ENCODE measurements around the gene SCPEP1.
A peak's percentile ranks its signal among the peaks of the same experiment; 100 is the strongest.

The SCPEP1 gene

GRCh38 chr17:57002904-57003303, 25.0 kb downstream of the SCPEP1 start:
- DNase-seq (ENCODE audit: low read depth) = no peak

GRCh38 chr17:57004944-57005579, 27.1 kb downstream of the SCPEP1 start:
- DNase-seq (ENCODE audit: low read depth) = no peak

- DNase-seq (ENCODE audit: low read depth) = no peak
Observed at GRCh38 chr17:57006040-57006439, 28.1 kb downstream of the SCPEP1 start.

DNA sequence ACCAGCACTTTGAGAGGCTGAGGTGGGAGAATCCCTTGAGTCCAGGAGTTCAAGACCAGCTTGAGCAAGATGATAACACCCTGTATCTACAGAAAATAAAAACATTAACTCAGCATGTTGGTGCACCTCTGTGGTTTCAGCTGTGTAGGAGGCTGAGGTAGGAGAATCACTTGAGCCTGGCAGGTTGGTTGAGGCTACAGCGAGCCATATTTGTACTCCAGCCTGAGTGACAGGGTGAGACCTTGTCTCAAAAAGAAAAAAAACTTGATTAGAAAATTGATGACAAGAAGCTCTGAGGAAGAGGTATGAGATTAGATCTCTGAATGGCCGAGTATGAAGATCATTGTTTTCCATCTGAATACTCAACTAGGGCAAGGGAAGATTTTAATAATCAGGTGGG, 31.0 kb downstream of the SCPEP1 start:
- DNase-seq (ENCODE audit: low read depth) = no peak

DNA sequence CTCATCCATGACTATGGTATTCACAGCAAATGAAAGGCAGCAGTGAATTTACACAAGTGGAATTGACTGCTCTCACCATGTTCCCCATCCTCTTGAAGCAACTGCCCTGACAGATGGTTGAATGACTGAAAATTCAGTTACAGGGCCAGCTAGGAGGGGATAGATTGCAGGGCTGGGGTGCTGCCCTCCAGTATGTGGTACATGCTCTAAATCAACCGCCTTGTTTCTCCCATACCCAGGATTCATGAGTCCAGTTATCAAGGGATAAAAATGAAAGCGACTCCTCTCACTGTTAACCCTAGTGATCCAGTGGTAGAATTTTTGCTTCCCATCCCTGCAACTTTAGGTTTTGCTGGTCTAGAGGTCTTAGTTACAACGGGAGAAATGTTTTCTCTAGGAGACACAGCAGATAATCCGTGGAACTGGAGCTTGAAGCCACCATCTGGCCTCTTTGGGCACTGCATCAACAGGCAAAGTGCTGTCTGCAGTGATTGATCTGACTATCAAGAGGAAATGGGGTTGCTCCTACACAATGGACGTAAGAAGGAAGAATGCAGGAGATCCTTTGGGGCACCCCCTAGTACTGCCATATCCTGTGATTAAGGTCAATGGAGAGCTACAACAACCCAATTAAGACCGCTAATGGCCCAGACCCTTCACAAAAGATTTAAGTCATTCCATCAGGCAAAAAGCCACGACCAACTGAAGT, 32.0 kb downstream of the SCPEP1 start:
- peak; percentile 23 for DNase-seq (ENCODE audit: low read depth)

DNA sequence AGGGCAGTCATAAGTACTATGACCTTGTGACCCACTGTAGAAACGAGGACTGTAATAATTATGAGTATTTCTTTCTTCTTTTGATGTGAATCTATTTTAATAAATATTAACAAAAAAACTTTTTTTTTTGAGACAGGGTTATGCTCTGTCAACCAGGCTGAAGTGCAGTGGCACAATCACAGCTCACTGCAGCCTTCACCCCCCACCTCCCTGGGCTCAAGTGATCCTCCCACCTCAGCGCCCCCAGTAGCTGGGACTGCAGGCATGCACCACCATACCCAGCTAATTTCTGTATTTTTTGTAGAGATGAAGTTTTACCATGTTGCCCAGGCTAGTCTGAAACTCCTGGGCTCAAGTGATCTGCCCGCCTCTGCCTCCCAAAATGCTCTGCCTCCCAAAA, 32.6 kb downstream of the SCPEP1 start:
- no peak for DNase-seq (ENCODE audit: low read depth)

DNA sequence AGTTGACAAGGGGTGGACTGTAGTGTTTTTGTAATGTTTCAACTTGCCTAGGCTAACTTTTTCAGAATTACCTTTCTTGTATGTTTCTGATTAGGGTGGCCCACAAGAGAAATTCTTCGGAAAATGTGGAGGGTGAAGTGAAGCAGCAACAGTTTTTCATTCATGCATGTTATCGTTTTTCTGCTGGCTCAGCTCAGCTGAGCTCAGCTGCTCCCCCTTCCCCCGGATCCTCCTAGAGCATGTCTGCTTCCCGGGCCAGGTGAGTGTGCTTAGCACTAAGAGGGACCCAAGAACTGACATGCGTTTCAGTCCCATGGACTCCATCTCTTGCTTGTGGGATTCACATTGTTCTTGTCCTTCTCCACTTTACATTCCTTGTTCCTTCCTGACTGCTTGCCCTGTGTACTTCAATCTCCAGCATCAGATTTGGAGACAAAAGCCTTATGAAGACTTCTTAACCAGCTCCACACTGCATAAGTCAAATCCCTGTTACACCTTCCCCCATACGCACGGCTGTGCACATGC, 33.6 kb downstream of the SCPEP1 start:
- no peak for DNase-seq (ENCODE audit: low read depth)

DNA sequence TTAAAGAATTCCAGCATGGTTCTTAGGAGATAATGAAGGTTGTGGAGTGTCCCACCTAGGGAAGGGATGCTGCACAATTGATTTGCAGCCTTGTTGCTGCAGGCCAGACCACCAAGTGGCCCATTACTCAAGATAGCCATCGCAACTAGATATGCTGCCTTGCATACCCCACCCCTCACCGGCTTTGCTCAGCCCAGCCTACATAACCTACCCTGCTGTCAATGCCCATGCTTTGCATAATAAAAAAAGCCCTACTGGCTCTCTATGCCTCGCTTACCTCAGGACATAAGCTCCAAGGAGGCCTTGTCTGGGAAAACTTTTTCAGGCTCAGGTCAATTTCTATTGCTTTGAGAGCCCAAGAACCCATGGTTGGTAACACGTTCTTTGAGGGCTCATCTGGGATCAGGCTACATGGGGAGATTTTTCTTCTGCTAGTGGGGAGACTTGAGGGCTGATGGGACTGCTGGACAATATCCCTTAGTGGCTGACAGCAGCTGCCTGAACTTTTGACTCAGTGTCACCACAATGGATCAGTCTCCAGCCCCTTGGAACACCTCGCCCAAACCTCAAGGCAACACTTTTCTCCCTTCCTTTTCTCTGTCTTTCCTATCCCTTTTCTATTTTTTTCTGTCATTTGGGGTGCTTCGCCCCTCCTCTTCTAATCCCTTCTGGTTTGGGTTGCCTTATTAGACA, 38.3 kb downstream of the SCPEP1 start:
- DNase-seq (ENCODE audit: low read depth) = no peak

DNA sequence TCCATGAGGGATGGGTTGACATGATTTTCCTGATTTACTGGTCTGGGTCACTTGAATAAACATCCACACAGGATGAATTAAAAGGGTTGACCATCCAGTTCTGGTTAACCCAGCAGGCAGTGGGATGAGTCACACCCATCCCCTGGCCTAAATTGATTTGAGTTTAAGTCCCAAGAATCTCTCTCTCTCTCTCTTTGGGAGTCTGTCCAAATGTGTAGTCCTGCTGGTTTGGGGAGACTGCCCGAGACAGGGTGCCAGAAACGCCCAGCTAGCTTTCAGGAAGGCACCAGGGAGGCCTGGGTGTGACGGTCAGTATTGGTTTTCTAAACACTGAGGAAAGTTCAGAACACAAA, 38.8 kb downstream of the SCPEP1 start:
- peak; percentile 11 for DNase-seq (ENCODE audit: low read depth)

DNA sequence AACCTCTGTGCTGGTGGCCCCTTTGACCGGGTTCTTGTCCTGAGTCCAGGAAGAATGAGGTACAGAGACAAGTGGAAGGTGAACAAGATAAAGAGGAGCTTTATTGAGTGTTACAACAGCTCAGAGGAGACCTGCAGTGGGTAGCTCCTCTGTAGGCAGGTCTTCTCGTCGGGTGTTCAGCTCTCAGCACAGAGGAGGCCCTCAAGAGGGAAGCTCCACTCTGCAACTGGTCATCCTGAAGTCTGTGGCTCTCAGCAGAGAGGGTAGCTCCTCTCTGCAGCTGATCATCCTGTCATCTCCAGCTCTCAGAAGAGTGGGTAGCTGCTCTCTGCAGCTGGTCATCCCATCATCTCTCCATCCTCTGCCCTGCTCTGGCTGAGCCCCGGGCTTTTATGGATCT, 39.7 kb downstream of the SCPEP1 start:
- no peak for DNase-seq (ENCODE audit: low read depth)

DNA sequence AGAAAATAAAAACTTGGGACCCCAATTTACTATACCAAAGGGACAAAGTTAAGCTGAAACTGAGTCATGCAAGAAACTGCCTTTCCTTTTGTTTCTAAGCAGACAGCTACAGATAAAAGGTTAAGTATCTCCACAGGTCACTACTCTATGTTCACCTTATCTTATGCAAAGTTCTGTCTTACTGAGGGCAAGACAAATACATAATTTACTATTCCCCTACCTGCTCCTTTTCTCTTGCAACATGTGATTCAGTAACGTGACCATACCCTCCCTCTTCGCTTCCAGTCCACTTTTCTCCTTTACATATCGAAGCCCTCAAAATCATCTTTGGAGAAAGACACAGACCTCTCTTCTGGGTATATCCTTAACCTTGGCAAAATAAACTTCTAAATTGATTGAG, 42.3 kb downstream of the SCPEP1 start:
- DNase-seq (ENCODE audit: low read depth) = no peak

- DNase-seq (ENCODE audit: low read depth) = no peak
Observed at GRCh38 chr17:57021226-57021940, 43.5 kb downstream of the SCPEP1 start.

DNA sequence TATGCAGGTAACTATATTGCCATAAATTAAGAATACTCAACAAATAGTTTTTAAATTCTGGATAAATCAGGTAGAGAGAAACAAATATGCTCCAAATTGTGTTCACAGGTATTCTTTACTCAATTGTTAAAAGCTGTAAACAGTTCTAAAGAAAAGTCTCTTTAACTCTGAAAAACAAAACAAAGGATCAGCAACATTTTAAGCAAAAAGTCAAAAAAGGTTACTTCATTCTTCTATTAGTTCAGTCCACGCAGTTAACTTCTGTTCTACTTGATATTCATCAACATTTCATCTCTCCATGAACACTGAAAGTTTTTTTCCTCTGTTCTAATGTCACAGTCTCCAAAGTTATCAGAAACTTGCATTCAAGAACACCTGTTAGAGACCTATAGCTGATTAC, 47.9 kb downstream of the SCPEP1 start:
- no peak for DNase-seq (ENCODE audit: low read depth)

DNA sequence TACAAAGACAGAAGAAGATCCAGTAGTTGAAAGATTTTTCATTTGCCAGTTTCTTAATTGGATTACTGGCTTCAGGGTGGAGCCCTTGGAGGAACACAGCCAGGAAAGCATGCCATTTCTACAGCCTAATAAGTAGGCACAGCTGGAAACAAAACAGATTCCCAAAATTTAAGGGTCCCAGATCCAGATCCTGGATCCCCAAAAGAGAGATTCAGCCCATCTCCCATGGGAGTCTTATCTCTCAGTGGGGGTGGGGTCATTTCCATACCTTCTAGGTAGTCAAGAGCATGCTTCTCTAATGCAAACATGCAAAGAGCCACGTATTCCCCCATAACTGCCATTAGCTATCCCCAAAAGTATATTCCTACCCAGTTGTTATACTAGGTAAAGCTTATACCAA, 49.9 kb downstream of the SCPEP1 start:
- DNase-seq (ENCODE audit: low read depth) = no peak

DNA sequence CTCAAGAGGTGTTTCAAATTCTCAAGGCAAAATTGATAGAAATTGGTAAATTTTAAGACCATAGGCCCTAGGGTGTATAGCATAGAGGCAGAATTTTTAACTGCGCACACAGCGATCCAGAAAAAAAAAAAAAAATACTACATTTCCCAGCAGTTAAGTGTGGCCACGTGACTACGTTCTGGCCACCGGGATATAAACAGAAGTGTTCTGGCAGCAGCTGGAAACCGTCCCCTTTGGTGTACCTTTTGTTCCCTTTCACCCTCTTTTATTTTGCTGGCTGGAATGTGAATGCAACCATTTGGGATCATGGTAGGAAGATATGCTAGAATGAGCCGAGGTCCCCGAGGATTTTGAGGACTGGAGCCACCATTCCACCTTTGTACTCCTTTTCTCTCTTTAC, 54.4 kb downstream of the SCPEP1 start:
- no peak for DNase-seq (ENCODE audit: low read depth)

DNA sequence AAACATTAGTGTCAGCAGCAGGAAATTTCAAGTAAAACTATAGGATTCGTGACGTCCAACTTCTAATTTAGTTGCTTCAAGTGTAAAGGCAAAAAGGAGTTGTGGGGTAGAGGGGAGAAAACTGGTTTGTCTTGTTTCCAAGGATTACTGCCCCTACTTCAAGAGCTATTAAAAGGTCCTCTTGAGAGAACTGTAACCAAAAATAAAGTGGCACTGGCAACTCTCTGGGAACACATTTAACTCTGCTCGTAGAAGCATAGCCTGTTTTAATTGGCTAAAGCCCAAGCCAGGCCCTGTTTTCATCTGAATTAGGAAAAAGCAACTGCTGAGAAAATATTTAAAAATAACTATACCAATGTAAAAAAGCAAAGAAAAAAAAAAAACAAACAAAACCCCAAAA, 55.4 kb downstream of the SCPEP1 start:
- DNase-seq (ENCODE audit: low read depth) = no peak

DNA sequence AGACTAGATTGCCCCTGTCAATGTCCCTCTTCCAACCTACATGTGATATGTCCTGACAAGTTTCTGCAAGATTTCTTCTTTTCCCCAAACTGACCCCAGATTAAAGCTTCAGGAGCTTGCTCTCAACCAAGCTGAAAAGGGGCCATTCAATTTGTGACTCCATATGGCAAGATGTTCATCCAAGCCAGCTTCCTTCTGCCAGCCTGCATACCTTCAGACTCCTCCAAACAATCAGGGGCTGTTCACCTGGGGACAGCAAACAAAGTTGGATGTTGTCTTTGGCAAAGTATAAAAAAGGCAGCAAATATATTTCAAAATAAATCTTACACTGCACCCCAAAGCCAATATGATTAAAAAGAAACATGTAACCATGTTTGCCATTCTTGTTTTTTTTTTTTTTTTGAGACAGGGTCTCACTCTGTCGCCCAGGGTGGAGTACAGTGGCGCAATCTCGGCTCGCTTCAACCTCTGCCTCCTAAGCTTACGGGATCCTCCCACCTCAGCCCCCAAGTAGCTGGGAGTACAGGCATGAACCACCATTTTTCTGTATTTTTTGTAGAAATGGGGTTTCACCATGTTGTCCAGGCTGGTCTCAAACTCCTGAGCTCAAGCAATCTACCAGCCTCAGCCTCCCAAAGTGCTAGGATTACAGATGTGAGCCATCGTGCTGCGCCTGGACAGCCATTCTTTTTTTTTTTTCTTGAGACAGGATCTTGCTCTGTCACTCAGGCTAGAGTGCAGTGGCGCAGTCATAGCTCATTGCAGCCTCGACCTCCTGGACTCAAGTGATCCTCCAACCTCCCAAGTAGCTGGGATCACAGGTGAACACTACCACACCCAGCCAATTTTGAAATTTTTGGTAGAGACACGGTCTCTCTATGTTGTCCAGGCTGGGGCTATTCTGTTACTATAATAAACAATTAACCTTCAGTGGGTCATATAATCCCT, 57.1 kb downstream of the SCPEP1 start:
- DNase-seq (ENCODE audit: low read depth) = no peak

DNA sequence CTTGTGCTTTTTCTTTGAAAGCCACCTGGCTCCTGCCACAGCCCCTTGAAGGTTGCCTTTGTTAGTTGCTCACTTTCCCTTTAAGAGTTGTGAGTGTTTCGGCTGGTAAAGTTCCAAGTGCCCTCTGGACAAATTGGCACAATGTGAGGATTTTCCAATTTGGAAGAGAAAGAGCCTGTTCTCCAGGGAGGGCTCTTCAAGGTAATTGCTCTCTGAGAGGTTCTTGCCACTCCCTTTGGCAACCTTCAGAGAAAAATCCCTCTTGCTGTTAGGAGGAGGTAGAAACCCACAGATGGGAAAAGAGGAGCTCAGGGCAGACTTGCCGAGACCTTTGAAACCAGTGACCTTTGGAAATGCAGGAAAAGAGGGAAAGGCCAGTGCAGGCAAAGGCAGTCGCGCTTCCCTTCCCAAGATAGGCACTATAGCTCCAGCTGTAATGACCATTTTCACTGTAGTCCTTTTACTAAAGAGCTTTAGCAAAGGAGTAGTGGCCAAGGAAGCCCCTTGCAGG, 58.1 kb downstream of the SCPEP1 start:
- DNase-seq (ENCODE audit: low read depth) = no peak

DNA sequence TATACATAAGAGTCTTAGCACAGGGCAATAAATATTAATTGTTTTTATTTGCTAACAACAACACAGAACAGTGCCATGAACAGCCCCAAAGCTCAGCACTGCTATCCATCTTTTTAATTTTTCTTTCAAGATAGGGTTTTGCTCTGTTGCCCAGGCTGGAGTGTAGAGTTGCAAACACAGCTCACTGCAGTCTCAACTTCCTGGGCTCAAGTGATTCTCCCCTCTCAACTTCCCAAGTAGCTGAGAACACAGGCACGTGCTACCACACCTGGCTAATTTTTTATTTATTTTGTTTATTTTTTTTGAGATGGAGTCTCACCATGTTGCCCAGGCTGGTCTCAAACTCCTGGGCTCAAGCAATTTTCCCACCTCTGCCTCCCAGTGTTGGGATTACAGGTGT, 59.5 kb downstream of the SCPEP1 start:
- DNase-seq (ENCODE audit: low read depth) = no peak

DNA sequence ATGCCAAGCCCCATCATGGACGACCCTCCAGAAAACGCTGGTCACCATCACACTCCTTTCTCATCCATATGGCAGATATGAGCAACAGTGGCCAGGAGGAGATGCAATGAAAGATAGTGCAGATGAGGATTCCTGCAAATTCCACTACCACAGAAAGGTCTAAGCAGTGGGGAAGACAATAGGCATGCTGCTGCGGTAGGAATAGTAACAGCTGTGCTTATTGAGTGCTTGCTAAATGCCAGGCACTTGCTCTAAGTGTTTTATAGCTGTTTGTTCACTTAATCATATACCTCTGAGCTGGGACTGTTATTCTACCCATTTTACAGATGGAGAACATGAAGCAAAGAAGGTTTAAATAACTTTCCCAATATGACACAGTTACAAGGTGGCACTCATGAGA, 60.6 kb downstream of the SCPEP1 start:
- no peak for DNase-seq (ENCODE audit: low read depth)

DNA sequence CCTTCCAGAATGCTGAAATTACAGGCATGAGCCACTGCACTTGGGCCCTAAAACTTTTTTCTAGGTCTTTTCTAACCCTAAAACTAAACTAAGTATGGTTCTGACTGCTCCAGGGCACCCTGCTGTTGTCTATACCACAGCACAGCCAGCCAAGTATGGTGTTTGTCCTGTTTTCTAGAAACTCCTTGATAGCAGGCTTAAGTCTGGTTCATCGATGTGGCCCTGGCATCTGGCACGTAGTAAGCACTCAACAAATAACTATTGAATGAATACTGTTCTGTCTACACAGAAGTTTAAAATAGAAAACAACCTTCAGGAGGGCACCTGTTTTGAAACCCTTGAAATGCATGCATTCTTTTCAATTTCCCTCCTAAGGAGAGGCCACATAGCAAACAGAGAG, 62.6 kb downstream of the SCPEP1 start:
- DNase-seq (ENCODE audit: low read depth) = no peak
